ENCODE results near the gene UGT2B11.

DNA sequence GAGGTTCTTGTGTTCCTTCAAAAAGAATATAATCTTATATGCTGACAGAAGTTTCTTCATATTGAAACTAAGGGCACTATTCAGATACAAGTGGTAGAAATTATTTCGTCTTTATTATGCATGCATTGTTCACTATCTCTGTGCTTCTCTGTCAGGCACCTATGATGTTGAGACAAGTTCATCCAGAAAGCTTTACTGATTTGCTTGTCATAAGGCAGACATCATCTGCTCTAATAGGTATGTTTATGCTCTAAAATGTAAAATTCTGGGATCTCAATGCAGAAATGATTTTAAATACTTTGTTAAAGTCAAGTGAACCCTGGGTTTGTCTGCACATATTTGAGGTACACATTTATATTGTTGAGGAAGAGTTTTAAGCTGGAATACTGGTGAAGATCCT lies 3.6 kb downstream of the UGT2B11 start:
- TF ChIP-seq POLR2A (IDR thresholded peaks at IDR 0.05) = no peak
- TF ChIP-seq, protein P1, sequence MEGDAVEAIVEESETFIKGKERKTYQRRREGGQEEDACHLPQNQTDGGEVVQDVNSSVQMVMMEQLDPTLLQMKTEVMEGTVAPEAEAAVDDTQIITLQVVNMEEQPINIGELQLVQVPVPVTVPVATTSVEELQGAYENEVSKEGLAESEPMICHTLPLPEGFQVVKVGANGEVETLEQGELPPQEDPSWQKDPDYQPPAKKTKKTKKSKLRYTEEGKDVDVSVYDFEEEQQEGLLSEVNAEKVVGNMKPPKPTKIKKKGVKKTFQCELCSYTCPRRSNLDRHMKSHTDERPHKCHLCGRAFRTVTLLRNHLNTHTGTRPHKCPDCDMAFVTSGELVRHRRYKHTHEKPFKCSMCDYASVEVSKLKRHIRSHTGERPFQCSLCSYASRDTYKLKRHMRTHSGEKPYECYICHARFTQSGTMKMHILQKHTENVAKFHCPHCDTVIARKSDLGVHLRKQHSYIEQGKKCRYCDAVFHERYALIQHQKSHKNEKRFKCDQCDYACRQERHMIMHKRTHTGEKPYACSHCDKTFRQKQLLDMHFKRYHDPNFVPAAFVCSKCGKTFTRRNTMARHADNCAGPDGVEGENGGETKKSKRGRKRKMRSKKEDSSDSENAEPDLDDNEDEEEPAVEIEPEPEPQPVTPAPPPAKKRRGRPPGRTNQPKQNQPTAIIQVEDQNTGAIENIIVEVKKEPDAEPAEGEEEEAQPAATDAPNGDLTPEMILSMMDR (IDR thresholded peaks at IDR 0.05) = no peak
